Tibial nerve (tissue), 4 donors: Measurements from ENCODE around the gene STYK1. TPM values are rescaled to one million over a fixed set of nuclear protein-coding genes. Genes with fewer than 3 reads are reported as not detected.

Source experiments
- DNase-seq, 2 donors: peaks; one replicate each; pipeline ENCODE4 v3.0.0-alpha.2; 2019; ENCODE audit warnings: low spot score in 2 of 2
- H3K27ac ChIP-seq, 4 donors: fragments of 200-600 bp; sonication (generic) in 3 of 4; one replicate each; pipeline ENCODE4 v1.5.1; 2017 to 2019; ENCODE audit warnings: mild to moderate bottlenecking in 1 of 4
- H3K27me3 ChIP-seq, 2 donors: fragments of 200-600 bp; sonication (generic) in 1 of 2; one replicate each; pipeline versions ENCODE4 v1.5.1 to v1.6.0; 2017 to 2019
- H3K36me3 ChIP-seq, 3 donors: fragments of 200-600 bp; sonication (generic); one replicate each; pipeline ENCODE4 v1.5.1; 2018 to 2019
- H3K4me1 ChIP-seq, 4 donors: fragments of 200-600 bp; sonication (generic) in 3 of 4; one replicate each; pipeline ENCODE4 v1.5.1; 2017 to 2019
- H3K4me3 ChIP-seq, 4 donors: fragments of 200-600 bp; sonication (generic) in 3 of 4; one replicate each; pipeline ENCODE4 v1.5.1; 2017 to 2019; ENCODE audit warnings: mild to moderate bottlenecking in 1 of 4, moderate library complexity in 1 of 4
- H3K9me3 ChIP-seq, 4 donors: fragments of 200-600 bp; sonication (generic) in 3 of 4; one replicate each; pipeline ENCODE4 v1.5.1; 2017 to 2019
- EP300 ChIP-seq, 2 donors: sonication (generic); formaldehyde crosslinking; IDR thresholded peaks; one replicate each; pipeline ENCODE4 v1.6.1; 2017; ENCODE audit warnings: antibody characterized with exemption in 2 of 2, mild to moderate bottlenecking in 1 of 2
- POLR2A ChIP-seq, 2 donors: fragments of 450-650 bp; IDR thresholded peaks; one replicate each; pipeline ENCODE4 v1.6.1; 2017; ENCODE audit warnings: antibody characterized with exemption in 2 of 2, mild to moderate bottlenecking in 2 of 2, moderate library complexity in 2 of 2
- WGBS, 2 donors: methylation state at CpG; one replicate each; pipeline ENCODE4 v1.1.5; 2018; 5-methylcytosine and 5-hydroxymethylcytosine counted together
- total RNA-seq, 4 donors: library from RNA; depleted of rRNA; stranded (reverse); fragments of >200 nt; gene quantifications; one replicate each; pipeline ENCODE4 v1.1.0, GENCODE V29; 2016
- TF ChIP-seq, protein P1 (sequence below), 5 experiments: fragments of 200-600 bp in 3 of 5; fragments of 450-650 bp in 2 of 5; sonication (generic) in 3 of 5; IDR thresholded peaks; one replicate each; pipeline ENCODE4 v1.5.1; 2016 to 2019; ENCODE audit warnings: antibody characterized with exemption in 5 of 5, mild to moderate bottlenecking in 3 of 5, moderate library complexity in 2 of 5

STYK1 gene
- total RNA-seq, 4 donors from 2014 or later = 0.44 TPM; not detected in 3

- no peaks in the 10 kb centered on the region for H3K9me3 ChIP-seq
- no peak overlapping the region for H3K27ac ChIP-seq
- no peaks in the 10 kb centered on the region for H3K4me1 ChIP-seq
- WGBS, 2 donors = 94 to 95% methylated on average over 1 of the region's 1 CpG
- TF ChIP-seq EP300 (IDR thresholded peaks at IDR 0.05) (no peak), POLR2A (IDR thresholded peaks at IDR 0.05) (no peak)
- TF ChIP-seq, protein P1, sequence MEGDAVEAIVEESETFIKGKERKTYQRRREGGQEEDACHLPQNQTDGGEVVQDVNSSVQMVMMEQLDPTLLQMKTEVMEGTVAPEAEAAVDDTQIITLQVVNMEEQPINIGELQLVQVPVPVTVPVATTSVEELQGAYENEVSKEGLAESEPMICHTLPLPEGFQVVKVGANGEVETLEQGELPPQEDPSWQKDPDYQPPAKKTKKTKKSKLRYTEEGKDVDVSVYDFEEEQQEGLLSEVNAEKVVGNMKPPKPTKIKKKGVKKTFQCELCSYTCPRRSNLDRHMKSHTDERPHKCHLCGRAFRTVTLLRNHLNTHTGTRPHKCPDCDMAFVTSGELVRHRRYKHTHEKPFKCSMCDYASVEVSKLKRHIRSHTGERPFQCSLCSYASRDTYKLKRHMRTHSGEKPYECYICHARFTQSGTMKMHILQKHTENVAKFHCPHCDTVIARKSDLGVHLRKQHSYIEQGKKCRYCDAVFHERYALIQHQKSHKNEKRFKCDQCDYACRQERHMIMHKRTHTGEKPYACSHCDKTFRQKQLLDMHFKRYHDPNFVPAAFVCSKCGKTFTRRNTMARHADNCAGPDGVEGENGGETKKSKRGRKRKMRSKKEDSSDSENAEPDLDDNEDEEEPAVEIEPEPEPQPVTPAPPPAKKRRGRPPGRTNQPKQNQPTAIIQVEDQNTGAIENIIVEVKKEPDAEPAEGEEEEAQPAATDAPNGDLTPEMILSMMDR (IDR thresholded peaks at IDR 0.05) = no peak
- DNase-seq = no peak
- H3K27me3 ChIP-seq = no peaks in the 10 kb centered on the region
- no peak overlapping the region for H3K4me3 ChIP-seq
- no peaks in the 10 kb centered on the region for H3K36me3 ChIP-seq
These were observed 35.1 kb downstream of the STYK1 start for GRCh38 chr12:10638728-10639127.

GRCh38 chr12:10636611-10637010 lies 37.2 kb downstream of the STYK1 start:
- 57 to 58% methylated on average over 6 of the region's 6 CpGs for WGBS, 2 donors
- H3K36me3 ChIP-seq = no peaks in the 10 kb centered on the region

DNA sequence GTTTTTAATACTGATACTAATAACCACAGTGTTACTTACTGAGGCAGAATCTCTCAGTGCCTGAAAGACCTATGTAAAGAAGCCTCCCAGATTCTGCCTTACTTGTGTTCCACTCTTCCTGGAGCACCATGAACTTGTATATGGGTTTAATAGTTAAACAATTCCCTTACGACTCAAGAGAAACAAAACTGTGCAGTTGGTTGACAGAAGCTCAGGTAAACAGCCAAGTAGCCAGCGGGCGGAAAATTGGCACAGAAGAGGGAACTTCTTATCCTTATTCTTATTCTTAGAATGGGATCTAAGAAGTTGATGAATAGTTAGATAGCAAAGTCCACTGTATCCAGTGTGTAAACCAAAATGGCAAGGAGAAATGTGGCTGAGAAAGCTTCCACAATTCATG lies 37.7 kb downstream of the STYK1 start:
- WGBS, 2 donors = 86 to 90% methylated on average over 3 of the region's 3 CpGs
- no peaks in the 10 kb centered on the region for H3K4me1 ChIP-seq
- H3K9me3 ChIP-seq = no peaks in the 10 kb centered on the region
- TF ChIP-seq, protein P1 (IDR thresholded peaks at IDR 0.05) = no peak
- TF ChIP-seq POLR2A (IDR thresholded peaks at IDR 0.05) (no peak), EP300 (IDR thresholded peaks at IDR 0.05) (no peak)
- no peaks in the 10 kb centered on the region for H3K36me3 ChIP-seq
- no peak overlapping the region for H3K4me3 ChIP-seq
- no peak for DNase-seq
- no peaks in the 10 kb centered on the region for H3K27me3 ChIP-seq
- H3K27ac ChIP-seq = no peak overlapping the region

More at GRCh38 chr12:10636611-10637010, 37.2 kb downstream of the STYK1 start:
- DNase-seq = no peak
- TF ChIP-seq POLR2A (IDR thresholded peaks at IDR 0.05) (no peak), EP300 (IDR thresholded peaks at IDR 0.05) (no peak)
- Histone ChIP-seq H3K27me3 (no peaks in the 10 kb centered on the region), H3K9me3 (no peaks in the 10 kb centered on the region), H3K27ac (no peak overlapping the region), H3K4me1 (no peaks in the 10 kb centered on the region), H3K4me3 (no peak overlapping the region)

DNA sequence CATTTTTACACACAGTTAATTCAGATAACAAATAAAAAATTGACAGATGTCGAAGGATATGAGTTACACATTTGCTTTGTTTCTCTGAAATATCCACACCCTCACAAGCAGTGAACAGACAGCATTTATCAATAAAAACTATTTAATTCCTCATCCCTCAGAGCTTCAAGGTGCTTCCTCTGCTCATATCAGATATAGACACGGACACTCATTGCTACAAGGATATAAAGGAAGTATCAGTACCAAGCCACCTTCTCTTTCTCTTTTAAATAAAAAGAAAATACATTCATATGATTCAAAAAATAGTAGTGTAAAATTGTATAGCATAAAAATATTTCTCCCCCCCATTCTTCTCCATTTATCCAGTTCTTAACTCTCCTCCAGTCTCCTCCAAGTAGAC lies 38.5 kb downstream of the STYK1 start:
- H3K27ac ChIP-seq = no peak overlapping the region
- H3K9me3 ChIP-seq = no peaks in the 10 kb centered on the region
- no peak for DNase-seq
- no peaks in the 10 kb centered on the region for H3K4me1 ChIP-seq
- H3K36me3 ChIP-seq = no peaks in the 10 kb centered on the region
- TF ChIP-seq POLR2A (IDR thresholded peaks at IDR 0.05) (no peak), EP300 (IDR thresholded peaks at IDR 0.05) (no peak)
- TF ChIP-seq, protein P1 (IDR thresholded peaks at IDR 0.05) = no peak
- WGBS, 2 donors = 80 to 82% methylated on average over 2 of the region's 2 CpGs
- H3K27me3 ChIP-seq = no peaks in the 10 kb centered on the region
- H3K4me3 ChIP-seq = no peak overlapping the region

DNA sequence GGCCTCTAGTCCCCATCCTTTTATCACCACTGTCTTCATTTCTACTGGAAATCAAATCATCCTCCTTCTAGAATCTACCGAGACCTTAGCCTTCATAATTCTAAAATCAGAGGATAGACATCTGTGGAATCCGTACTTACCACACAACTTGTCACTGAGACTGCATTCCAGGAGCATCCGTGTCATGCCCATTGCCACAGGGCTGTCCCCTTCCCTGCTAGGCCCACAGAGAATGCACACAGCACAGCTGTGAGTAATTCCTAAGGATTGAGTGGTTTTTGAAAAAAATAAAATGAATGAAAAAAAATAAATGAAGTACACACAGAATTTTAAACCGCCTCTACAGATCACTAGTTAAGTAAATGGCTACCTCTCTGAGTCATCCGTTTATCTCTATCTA lies 39.4 kb downstream of the STYK1 start:
- H3K4me3 ChIP-seq = no peak overlapping the region
- no peak for DNase-seq
- H3K27ac ChIP-seq = no peak overlapping the region
- no peaks in the 10 kb centered on the region for H3K4me1 ChIP-seq
- WGBS, 2 donors = 77 to 83% methylated on average over 5 of the region's 5 CpGs
- no peaks in the 10 kb centered on the region for H3K27me3 ChIP-seq
- H3K36me3 ChIP-seq = no peaks in the 10 kb centered on the region
- H3K9me3 ChIP-seq = no peaks in the 10 kb centered on the region
- TF ChIP-seq, protein P1 (IDR thresholded peaks at IDR 0.05) = no peak
- no peak for TF ChIP-seq POLR2A (IDR thresholded peaks at IDR 0.05)
- no peak for TF ChIP-seq EP300 (IDR thresholded peaks at IDR 0.05)

GRCh38 chr12:10633541-10633940 lies 40.3 kb downstream of the STYK1 start:
- H3K4me3 ChIP-seq = no peak overlapping the region
- H3K36me3 ChIP-seq = no peaks in the 10 kb centered on the region
- TF ChIP-seq, protein P1 (IDR thresholded peaks at IDR 0.05) = no peak
- TF ChIP-seq EP300 (IDR thresholded peaks at IDR 0.05) (no peak), POLR2A (IDR thresholded peaks at IDR 0.05) (no peak)
- H3K27ac ChIP-seq = no peak overlapping the region
- H3K9me3 ChIP-seq = no peaks in the 10 kb centered on the region
- DNase-seq = no peak
- H3K27me3 ChIP-seq = no peaks in the 10 kb centered on the region
- H3K4me1 ChIP-seq = no peaks in the 10 kb centered on the region
- 83% methylated on average over 3 of the region's 3 CpGs for WGBS, 2 donors
